ENCODE measurements around the gene STMND1. TPM values are rescaled to one million over a fixed set of nuclear protein-coding genes. Genes with fewer than 3 reads are reported as not detected.

STMND1 gene
- polyA plus RNA-seq, 1 donor from 2014 or later, result 0.59 TPM

Other genes with a start within 250 kb of the STMND1 start
- 3.4 and 4.9 TPM in 2 replicates for gene RBM24, start 179.3 kb downstream of the STMND1 start, polyA plus RNA-seq

Measured in neural cell (in vitro differentiated cells).